Activated CD4-positive, alpha-beta T cell treated with anti-CD3 and anti-CD28 coated beads, Interleukin-2, amount 50 U/mL, for 48 hours (primary cell): ENCODE data around the gene ETDC.

ENCODE experiments used
- DNase-seq, 2 experiments: peaks; one replicate each; pipeline ENCODE4 v3.0.0-alpha.2; 2020

Gene ETDC

DNA sequence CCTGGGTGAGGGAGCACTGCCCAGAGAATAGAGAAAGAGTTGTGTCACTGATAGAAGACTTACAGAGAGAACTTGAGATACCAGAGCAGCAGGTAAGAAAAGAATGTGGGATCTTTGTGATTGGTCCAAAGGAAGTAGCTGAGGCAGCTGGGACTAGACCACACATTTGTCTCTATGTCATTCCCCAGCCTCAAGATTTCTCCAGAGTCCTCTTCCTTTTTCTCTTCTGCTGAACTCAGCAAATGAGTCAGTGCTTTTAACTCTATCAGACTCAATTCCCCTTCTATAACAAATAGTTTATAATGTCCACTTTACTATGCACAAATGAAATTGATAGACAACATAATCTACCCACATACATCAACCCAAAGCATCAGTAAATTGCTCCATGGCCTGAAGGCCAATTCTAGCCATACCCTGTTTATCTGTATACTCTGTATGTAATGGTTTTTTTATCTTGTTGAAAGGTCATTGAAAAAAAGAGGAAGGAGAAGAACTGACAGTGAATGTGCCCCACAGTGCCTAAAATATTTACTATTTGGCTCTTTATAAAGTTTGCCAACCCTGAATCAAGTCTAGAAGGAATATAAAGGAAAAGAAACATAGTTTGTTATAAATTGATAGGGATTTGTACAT is 38.2 kb downstream of the ETDC start:
- no peak for DNase-seq

DNA sequence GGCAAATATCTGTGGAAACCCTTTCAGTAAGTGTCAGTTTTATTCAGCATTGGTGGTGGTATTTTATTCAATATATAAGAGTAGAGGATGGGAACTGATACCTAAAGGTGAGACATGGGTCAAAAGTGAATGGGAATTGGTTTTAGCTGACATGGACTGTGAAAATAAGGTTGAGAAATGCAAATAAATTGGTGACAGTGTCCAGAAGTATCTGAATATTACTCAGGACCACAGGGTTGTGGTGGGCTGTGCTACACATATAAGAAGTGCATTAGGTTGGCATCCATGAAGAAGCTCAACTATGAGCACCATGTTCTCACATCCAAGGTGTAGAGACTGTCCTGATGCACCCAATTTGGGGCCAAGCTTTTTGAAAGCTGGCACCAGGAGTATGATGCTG is 45.0 kb downstream of the ETDC start:
- DNase-seq, result no peak
